Activated CD8-positive, alpha-beta memory T cell treated with anti-CD3 and anti-CD28 coated beads for 24 hours (primary cell): Measurements from ENCODE around the gene CHD5.

ENCODE experiments used
- DNase-seq: peaks from one replicate; pipeline ENCODE4 v3.0.0-alpha.2; 2020

Gene CHD5

GRCh38 chr1:6109688-6110087 is 70.4 kb downstream of the CHD5 start:
- no peak for DNase-seq

DNA sequence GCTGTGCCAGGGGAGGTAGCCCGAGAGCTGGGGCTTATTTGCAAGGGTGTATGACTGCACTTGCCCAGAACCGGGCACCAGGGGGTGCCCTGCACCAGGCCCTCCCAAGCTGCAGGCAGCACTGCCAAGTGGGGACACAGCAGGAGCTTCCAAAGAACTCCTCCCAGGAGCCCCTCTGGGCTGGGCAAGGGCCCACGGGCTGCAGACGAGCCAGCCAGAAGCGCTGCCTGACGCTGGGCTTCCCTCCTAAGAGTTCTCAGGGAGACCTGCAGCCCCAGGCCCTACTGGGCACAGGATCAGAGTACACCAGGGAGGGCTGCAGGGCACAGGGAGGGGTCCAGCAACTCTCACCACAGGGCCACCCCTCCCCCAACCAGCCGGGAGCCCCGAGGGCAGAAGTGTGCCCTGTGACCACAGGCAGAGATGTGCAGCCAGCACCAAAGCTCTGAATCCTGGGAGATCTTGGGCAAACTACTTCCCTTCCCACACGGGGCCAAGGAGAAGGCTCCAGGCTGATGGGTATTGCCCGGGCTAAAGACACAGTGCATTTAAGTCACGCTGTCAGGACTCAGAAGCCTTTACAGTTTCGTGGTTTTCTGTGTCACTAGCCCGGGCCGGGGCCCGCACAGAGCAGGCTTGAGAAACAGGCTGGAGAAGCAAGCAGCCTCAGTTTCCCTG is 71.0 kb downstream of the CHD5 start:
- DNase-seq = no peak

GRCh38 chr1:6108476-6108875 is 71.6 kb downstream of the CHD5 start:
- no peak for DNase-seq

DNA sequence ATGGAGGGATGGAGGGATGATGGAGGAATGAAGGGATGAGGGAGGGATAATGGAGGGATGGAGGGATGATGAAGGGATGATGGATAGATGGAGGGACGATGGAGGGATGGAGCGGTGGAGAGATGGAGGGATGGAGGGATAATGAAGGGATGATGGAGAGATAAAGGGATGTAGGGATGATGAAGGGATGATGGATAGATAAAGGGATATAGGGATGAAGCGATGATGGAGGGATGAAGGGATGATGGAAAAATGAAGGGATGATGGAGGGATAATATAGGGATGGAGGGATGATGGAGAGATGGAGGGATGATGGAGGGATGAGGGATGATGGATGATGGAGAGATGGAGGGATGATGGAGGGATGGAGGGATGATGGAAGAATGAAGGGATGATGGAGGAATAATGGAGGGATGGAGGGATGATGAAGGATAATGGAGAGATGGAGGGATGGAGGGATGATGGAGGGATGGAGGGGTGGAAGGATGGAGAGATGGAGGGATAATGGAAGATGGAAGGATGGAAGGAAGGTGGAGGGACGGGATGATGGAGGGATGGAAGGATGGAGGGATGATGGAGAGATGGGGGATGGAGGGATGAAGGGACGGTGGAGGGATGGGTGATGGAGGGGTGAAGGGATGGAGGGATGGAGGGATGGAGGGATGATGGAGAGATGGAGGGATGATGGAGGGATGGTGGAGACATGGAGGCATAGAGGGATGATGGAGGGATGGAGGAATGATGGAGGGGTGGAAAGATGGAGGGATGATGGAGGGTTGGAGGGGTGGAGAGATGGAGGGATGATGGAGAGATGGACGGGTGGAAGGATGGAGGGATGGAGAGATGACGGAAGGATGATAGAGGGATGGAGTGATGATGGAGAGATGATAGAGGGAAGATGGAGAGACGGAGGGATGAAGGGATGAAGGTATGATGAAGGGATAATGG is 72.4 kb downstream of the CHD5 start:
- no peak for DNase-seq

DNA sequence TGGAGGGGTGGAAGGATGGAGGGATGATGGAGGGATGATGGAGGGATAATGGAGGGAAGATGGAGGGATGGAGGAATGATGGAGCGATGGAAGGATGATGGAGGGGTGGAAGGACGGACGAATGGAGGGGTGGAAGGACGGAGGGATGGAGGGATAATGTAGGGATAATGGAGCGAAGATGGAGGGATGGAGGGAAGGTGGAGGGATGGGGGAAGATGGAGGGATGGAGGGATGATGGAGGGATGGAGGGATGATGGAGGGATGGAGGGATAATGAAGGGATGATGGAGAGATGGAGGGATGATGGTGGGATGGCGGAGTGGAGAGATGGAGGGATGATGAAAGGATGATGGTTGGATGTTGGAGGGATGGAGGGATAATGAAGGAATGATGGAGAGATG is 73.1 kb downstream of the CHD5 start:
- no peak for DNase-seq

- no peak for DNase-seq
These were observed 73.8 kb downstream of the CHD5 start for GRCh38 chr1:6106321-6106731.

GRCh38 chr1:6105763-6106162 is 74.4 kb downstream of the CHD5 start:
- no peak for DNase-seq

DNA sequence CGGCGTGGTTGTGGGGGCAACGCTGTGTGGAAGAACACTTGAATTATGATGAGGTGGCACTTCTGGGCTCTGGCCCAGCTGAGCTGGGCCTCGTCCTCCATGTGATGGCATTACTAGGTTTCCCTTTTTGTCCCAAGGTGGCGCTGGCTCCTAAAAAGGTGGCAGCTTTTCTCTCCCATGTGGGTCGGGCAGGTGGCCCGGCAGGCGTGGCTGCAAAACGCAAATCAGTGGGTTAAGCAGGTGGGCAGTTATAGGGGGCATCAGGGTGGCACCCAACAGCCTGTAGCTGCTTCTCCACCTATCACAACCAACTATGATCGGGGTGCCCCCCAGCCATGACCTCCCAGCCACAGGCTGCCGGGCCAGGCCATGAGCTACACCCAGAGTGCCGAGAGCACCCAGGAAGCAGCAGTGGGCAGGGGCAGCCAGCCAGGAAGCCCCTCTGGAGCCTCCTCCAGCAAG is 74.9 kb downstream of the CHD5 start:
- DNase-seq = no peak

DNA sequence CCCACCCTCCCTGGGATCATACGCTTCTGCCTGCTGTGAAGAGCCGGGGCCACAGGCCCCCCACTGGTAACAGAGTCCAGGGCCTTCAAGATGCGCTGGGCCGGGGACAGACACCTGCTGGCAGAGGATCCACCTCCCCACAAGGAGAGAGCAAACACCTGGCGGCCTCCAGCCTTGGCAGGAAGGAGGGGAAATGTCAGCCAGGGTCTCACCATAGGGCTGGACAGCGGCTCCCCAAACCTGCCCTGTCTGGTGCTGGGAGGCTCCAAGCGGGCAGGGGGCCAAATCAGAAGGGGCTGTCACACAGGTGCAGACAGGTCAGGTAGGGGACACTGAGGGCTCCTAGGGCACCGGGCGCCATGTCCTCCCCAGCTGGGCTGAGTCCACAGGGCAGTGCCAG is 75.5 kb downstream of the CHD5 start:
- no peak for DNase-seq

DNA sequence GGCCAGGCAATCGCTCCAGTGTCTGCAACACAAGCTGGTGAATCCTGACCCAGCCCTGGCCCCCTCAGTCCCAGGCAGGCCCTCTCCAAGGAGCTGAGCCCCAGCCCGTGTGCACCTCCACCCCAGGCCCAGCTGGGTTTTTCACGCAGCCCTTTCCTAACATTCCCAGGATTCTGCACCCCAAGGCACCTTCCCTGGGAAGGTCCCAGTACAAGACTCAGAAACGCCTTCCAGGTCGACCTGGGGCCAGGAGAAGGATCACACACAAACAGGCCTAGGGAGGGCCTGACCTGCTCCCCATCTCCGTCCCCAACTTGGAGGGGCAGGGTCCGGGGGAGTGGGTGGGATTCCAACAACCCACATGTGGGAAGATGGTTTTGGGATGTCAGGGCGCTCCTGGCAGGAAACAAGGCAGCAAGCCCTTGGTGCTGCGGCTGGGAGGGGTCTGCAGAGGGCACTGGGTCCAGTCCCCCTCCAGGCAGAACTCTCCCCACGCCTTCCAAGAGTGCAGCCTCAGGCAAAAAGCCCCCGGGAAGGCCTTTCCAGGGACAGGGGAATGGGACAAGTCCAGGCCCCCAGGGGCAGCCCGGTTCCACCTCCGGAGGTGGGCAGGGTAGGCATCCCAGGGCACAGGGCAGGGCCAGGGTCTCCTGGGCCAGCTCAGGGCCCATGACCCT is 76.1 kb downstream of the CHD5 start:
- no peak for DNase-seq

- no peak for DNase-seq
These were observed 76.8 kb downstream of the CHD5 start for GRCh38 chr1:6103111-6103853.

GRCh38 chr1:6102532-6102845 is 77.6 kb downstream of the CHD5 start:
- DNase-seq = no peak

DNA sequence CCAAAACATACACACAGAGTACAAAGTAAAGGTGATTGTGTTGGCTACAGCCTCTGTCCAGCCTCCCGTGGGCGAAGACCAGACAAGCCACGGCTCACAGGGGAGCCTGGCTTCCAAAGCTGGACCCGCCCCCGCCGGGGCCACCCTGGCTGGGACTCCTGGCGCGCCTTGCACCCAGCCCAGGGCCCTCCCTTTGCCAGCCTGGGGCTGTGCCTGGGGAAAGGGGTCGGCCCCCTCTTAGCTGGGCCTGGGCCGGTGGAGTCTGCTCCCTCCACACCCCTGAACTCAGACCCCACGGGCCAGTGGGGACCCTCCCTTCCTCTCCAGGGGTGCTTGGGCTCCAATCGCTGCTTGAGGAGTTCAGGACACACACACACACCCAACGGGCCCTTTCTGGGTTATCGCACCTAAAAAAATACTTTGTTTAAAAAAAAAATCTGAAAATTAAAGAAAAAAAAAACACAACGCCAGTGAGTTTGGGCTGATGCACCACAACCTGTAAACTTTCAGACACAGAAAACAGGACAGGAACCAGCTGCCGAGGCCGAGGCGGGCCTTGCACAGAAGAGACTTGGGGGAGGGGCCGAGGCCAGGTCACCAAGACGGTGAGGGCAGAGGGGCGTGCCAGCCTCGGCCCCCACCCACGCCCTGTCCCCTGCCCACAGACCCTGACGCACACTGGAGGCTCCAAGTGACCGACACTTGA is 78.1 kb downstream of the CHD5 start:
- DNase-seq = no peak

DNA sequence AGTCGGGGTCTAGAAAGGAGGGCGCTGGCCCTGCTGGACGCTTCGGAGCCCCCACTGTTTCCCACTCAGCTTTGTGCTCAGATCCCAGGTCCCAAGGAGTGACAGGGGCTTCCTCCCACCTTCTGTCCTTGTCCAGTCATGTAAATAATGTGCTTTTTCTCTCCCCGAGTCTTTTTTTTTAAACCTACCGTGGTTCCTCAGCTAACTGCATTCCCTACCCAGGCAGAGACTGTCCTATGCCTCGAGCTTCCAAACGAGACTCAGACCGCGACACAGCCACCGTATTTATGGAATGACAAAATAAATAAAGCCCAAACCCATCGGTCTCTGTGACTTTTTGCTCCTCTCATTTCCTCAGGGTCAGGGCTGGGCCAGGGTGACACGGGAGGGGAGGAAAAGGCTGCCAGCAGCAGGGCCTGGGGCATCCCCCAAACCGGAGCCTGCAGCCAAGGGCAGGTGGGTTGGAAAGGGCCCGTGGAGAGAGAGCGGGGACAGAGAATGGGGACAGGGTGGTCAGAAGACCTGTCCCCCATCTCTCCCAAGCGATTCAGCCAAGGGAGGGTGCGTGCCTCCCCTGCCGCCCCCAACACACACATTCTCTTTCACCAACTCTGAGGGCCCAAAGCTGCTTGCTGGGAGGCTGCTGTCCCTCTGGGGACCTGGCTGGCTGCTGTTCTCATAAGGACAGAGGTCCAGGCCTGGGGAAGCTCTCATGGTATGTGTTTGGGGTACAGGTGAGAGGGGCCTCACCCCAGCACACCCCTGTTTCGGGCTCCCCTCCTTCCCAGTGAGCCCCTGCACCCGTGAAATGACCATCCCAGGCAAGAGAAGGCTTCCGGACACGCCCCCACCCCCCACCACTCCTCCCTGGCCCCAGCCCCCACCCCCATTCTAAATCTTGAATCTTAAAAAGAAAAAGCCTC is 79.0 kb downstream of the CHD5 start:
- peak; percentile 71 for DNase-seq

GRCh38 chr1:6099787-6100765 is 80.0 kb downstream of the CHD5 start:
- DNase-seq = no peak

DNA sequence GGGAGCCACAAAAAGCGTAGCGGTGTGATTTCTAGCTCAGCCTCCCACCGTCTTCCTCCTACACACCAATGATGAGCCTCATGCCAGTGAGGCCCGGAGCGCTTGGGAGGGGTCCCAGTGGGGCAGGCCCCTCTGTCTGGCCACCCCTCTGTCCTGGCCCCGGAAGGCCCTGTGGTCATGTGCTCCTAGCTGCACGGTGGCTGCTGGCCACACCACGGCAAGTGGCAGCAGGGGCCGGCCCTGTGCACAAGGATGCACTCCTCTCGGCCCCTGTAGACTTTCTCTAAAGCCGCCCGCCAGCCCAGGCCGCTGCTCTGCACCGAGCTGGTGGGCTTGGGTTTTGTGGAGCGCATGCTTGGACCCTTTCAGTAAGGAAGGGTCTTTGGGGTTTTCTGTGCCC is 80.8 kb downstream of the CHD5 start:
- DNase-seq = no peak

- DNase-seq = no peak
These were observed 81.6 kb downstream of the CHD5 start for GRCh38 chr1:6098303-6099215.

GRCh38 chr1:6097824-6098223 is 82.3 kb downstream of the CHD5 start:
- no peak for DNase-seq

GRCh38 chr1:6097117-6097595 is 83.0 kb downstream of the CHD5 start:
- no peak for DNase-seq
